Panc1 (cell line): ENCODE data around the gene FAM169A.

Experiments
- POLR2AphosphoS5 ChIP-seq: IDR thresholded peaks from 2 replicates; pipeline ENCODE4 v1.6.1; 2012; ENCODE audit warnings: mild to moderate bottlenecking, low read depth, low read length, moderate library complexity
- TF ChIP-seq, protein P1 (sequence below): fragments of 450-650 bp; IDR thresholded peaks from 2 replicates; pipeline ENCODE4 v1.5.1; 2017; ENCODE audit warnings: mild to moderate bottlenecking

GRCh38 chr5:74766849-74767578, 99.2 kb downstream of the FAM169A start, which contains the start of the genes GFM2 and NSA2:
- TF ChIP-seq, protein P1, sequence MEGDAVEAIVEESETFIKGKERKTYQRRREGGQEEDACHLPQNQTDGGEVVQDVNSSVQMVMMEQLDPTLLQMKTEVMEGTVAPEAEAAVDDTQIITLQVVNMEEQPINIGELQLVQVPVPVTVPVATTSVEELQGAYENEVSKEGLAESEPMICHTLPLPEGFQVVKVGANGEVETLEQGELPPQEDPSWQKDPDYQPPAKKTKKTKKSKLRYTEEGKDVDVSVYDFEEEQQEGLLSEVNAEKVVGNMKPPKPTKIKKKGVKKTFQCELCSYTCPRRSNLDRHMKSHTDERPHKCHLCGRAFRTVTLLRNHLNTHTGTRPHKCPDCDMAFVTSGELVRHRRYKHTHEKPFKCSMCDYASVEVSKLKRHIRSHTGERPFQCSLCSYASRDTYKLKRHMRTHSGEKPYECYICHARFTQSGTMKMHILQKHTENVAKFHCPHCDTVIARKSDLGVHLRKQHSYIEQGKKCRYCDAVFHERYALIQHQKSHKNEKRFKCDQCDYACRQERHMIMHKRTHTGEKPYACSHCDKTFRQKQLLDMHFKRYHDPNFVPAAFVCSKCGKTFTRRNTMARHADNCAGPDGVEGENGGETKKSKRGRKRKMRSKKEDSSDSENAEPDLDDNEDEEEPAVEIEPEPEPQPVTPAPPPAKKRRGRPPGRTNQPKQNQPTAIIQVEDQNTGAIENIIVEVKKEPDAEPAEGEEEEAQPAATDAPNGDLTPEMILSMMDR: no peak
- TF ChIP-seq POLR2AphosphoS5: peak; percentile 92
